Peyer's patch (tissue), 4 donors: ENCODE measurements around the gene MDN1. TPM values are rescaled to one million over a fixed set of nuclear protein-coding genes. Genes with fewer than 3 reads are reported as not detected.
"Not testable (repeated sequence)": the region's sequence is repeated elsewhere in the genome, so short reads cannot be mapped to it uniquely, and the experiment has no call there.

ENCODE experiments used
- DNase-seq, 3 donors: peaks; one replicate each; pipeline ENCODE4 v3.0.0-alpha.2; 2017 to 2019
- H3K27ac ChIP-seq, 4 donors: fragments of 200-600 bp; sonication (generic); one replicate each; pipeline ENCODE4 v1.5.1; 2016 to 2019
- H3K27me3 ChIP-seq, 2 donors: fragments of 200-600 bp; sonication (generic); one replicate each; pipeline ENCODE4 v1.5.1; 2019
- H3K36me3 ChIP-seq, 3 donors: fragments of 200-600 bp; sonication (generic); one replicate each; pipeline ENCODE4 v1.5.1; 2016 to 2019
- H3K4me1 ChIP-seq, 4 donors: fragments of 200-600 bp; sonication (generic); one replicate each; pipeline ENCODE4 v1.5.1; 2016 to 2019
- H3K4me3 ChIP-seq, 4 donors: fragments of 200-600 bp; sonication (generic); 1 replicate in 3 of 4; 2 replicates in 1 of 4; pipeline ENCODE4 v1.5.1; 2016 to 2019; ENCODE audit warnings: mild to moderate bottlenecking in 1 of 4
- H3K9me3 ChIP-seq, 4 donors: fragments of 200-600 bp; sonication (generic); one replicate each; pipeline ENCODE4 v1.5.1; 2016 to 2019; ENCODE audit warnings: mild to moderate bottlenecking in 1 of 4
- CTCF ChIP-seq, 6 experiments: fragments of 450-650 bp in 4 of 6; fragments of 200-600 bp in 2 of 6; sonication (generic) in 1 of 6; IDR thresholded peaks; one replicate each; pipeline ENCODE4 v1.5.1; 2017 to 2019; ENCODE audit warnings: antibody characterized with exemption in 6 of 6, mild to moderate bottlenecking in 3 of 6, moderate library complexity in 1 of 6
- POLR2A ChIP-seq, 2 donors: fragments of 450-650 bp; IDR thresholded peaks; one replicate each; pipeline ENCODE4 v1.5.1; 2017; ENCODE audit warnings: antibody characterized with exemption in 2 of 2, mild to moderate bottlenecking in 2 of 2, moderate library complexity in 2 of 2
- total RNA-seq, 4 donors: library from RNA; depleted of rRNA; stranded (reverse); fragments of >200 nt; gene quantifications; one replicate each; pipeline ENCODE4 v1.1.0, GENCODE V29; 2016

The MDN1 gene
- total RNA-seq, 4 donors from 2014 or later: 19.6 to 62.7 (median 35.5) TPM

GRCh38 chr6:89649682-89650081 lies 169.9 kb downstream of the MDN1 start:
- Histone ChIP-seq H3K27me3 (no peaks in the 10 kb centered on the region), H3K9me3 (no peaks in the 10 kb centered on the region)

DNA sequence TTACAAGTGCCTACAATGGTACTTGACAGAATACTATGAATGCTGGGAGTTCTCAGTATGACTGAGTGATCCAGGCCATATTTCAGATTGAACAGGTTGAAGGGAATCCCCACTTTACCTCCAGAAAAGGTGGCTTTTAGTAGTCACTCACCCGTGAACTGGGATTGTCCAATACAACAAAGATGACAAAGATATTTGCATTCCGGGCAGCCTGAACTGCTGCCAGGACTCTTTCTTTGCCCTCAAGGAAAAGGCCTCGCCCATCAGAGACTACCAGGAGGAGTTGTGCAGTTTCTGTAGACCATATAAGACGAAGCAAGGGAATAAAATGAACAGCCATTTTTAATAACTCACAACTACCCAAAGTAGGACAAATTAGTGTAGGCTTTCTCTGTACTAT lies 174.7 kb downstream of the MDN1 start:
- no peak for DNase-seq
- Histone ChIP-seq H3K9me3 (no peaks in the 10 kb centered on the region), H3K27me3 (no peaks in the 10 kb centered on the region), H3K4me1 (no peaks in the 10 kb centered on the region), H3K27ac (no peak overlapping the region), H3K36me3 (peaks cover 0 to 58% (median 0%) of the 10 kb centered on the region in 3 donors), H3K4me3 (no peak overlapping the region)
- TF ChIP-seq CTCF (IDR thresholded peaks at IDR 0.05): no peak
- no peak for TF ChIP-seq POLR2A (IDR thresholded peaks at IDR 0.05)

More at GRCh38 chr6:89649682-89650081, 169.9 kb downstream of the MDN1 start:
- no peak for DNase-seq
- Histone ChIP-seq H3K4me1 (no peaks in the 10 kb centered on the region), H3K4me3 (no peak overlapping the region), H3K36me3 (peaks cover 0 to 88% (median 0%) of the 10 kb centered on the region in 3 donors), H3K27ac (no peak overlapping the region)
- TF ChIP-seq CTCF (IDR thresholded peaks at IDR 0.05) (no peak), POLR2A (IDR thresholded peaks at IDR 0.05) (no peak)

DNA sequence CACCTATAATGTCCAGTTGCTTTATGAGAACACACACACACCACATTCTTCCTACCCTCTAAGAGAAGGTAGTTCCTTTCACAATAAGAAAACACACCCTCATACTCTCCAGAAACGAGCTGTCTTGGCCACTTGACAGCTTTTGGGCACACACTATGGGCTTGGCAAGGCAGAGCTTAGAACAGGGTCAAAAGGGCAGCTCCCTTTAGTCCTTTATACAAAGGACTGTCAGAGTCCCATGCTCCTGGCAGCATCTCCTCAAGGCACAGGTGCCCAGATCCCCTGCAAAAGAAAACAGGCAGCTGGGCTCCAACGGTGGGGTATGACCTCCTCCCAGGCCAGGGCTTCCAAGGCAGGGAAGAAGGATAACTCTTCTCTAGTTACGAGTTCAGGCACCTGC lies 176.2 kb downstream of the MDN1 start:
- DNase-seq: no peak
- Histone ChIP-seq H3K4me1 (no peaks in the 10 kb centered on the region), H3K27me3 (no peaks in the 10 kb centered on the region), H3K27ac (no peak overlapping the region), H3K36me3 (peaks cover 0 to 48% (median 0%) of the 10 kb centered on the region in 3 donors), H3K4me3 (no peak overlapping the region), H3K9me3 (no peaks in the 10 kb centered on the region)
- TF ChIP-seq CTCF (IDR thresholded peaks at IDR 0.05): no peak

DNA sequence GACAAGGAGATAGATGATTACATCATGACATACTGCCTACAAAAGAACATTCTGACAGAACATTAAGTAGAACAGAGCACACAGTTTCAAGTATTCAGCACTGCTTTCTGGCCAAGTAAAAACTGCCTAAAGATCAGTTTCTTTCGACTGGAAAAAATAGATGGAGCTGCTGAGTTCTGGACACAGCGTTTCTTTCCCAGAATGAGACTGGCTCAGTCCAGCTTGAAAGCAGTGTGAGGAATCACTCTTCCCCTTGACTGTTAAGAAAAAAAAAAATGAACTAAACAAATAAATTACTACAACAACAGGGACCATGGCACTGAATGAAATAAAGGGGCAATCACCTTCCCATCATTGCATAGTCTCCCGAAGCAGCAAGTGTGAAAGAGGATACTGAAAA lies 176.6 kb downstream of the MDN1 start:
- no peak overlapping the region for H3K27ac ChIP-seq
- no peak for DNase-seq
- no peaks in the 10 kb centered on the region for H3K27me3 ChIP-seq
- peaks cover 0 to 44% (median 0%) of the 10 kb centered on the region in 3 donors for H3K36me3 ChIP-seq
- no peaks in the 10 kb centered on the region for H3K9me3 ChIP-seq
- H3K4me1 ChIP-seq: peaks cover 0 to under 1% (median 0%) of the 10 kb centered on the region in 4 donors
- no peak for TF ChIP-seq CTCF (IDR thresholded peaks at IDR 0.05)
- TF ChIP-seq POLR2A (IDR thresholded peaks at IDR 0.05): no peak
- no peak overlapping the region for H3K4me3 ChIP-seq

- not testable (repeated sequence) for H3K4me3 ChIP-seq, DNase-seq, H3K4me1 ChIP-seq, H3K9me3 ChIP-seq, H3K27me3 ChIP-seq, H3K27ac ChIP-seq
- peaks cover 0 to 30% (median 0%) of the 10 kb centered on the region in 3 donors for H3K36me3 ChIP-seq
Measured at GRCh38 chr6:89641581-89641980, 178.0 kb downstream of the MDN1 start.

DNA sequence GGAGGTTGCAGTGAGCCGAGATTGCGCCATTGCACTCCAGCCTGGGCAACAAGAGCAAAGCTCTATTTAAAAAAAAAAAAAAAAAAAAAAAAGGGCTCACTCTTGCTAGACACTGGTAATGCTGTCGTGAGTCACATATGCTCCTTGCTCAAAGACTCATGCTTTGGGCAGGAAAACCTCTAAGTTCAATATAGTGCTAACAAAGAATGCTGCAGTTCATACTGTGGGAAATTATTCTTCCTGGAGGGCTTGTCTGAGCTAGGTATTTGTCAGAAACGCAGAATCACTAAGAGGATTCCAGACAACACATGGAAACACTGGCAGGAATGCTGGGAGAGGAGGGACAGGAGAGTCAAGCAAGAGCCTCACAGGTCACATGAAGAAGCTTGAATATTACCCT lies 178.8 kb downstream of the MDN1 start:
- Histone ChIP-seq H3K4me1 (peaks cover 0 to 6% (median 3%) of the 10 kb centered on the region in 4 donors), H3K27ac (no peak overlapping the region), H3K4me3 (no peak overlapping the region), H3K27me3 (no peaks in the 10 kb centered on the region), H3K9me3 (no peaks in the 10 kb centered on the region), H3K36me3 (peaks cover 0 to 24% (median 0%) of the 10 kb centered on the region in 3 donors)
- DNase-seq: no peak
- TF ChIP-seq POLR2A (IDR thresholded peaks at IDR 0.05): no peak
- TF ChIP-seq CTCF (IDR thresholded peaks at IDR 0.05): no peak
